Measurements from ENCODE around the gene GREM2. TPM values are rescaled to one million over a fixed set of nuclear protein-coding genes. Genes with fewer than 3 reads are reported as not detected.

Gene GREM2
- total RNA-seq, 2 donors from 2014 or later = 7.8 to 10.9 TPM

DNA sequence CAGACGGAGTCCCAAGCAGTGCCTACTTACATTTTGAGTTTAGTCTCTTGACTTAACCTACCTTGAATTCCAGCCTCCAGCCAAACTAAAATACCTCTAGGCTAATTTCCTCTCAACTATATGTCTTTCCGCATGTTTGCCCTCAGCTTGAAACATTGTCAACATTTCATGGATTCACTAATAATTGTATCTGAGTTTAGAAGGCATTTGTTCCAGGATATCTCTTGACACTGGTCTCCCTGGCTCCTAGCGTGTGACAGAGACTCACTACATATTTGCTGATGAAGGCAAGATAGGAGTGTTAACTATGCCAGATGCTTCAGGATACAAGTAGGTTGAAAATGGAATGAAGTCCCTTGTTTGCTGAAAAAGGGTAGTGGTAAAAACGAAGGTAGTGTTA, 136.1 kb downstream of the GREM2 start:
- no peak overlapping the region for H3K27ac ChIP-seq (ENCODE audit: low read depth, low read length)
- peaks cover 26% of the 10 kb centered on the region for H3K36me3 Mint-ChIP-seq (ENCODE audit: low read depth)

DNA sequence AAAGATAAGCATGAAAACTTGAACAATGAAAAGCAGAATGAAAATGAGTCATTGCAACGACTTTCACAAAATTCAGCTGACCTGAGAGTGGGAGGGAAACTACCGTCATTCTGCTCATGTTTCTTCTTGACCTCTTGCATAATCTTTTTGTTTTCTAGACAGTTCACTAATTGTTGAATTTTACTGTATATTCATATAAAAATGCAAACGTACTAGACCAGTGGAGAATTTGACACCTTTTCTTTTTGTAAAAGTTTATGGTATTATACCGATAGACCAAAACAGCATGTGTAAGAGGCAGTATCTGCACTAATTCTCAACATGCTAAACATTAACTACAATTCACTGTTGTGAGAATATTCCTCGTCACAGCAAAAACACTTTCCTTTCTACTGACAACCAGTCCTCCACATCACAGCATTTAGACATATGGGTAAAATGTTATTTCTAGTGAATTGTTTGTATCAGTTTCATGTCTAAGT, 137.8 kb downstream of the GREM2 start:
- peaks cover 31% of the 10 kb centered on the region for H3K36me3 ChIP-seq (ENCODE audit: control insufficient read depth, insufficient read depth, low read length)
- Mint-ChIP-seq H3K4me3 (no peak overlapping the region), H3K9me3 (peaks cover 4% of the 10 kb centered on the region), H3K27ac (no peak overlapping the region), H3K27me3 (ENCODE audit: insufficient read depth) (no peaks in the 10 kb centered on the region), H3K4me1 (peaks cover 21% of the 10 kb centered on the region), H3K36me3 (ENCODE audit: low read depth) (peaks cover 26% of the 10 kb centered on the region)
- TF ChIP-seq, protein P1, sequence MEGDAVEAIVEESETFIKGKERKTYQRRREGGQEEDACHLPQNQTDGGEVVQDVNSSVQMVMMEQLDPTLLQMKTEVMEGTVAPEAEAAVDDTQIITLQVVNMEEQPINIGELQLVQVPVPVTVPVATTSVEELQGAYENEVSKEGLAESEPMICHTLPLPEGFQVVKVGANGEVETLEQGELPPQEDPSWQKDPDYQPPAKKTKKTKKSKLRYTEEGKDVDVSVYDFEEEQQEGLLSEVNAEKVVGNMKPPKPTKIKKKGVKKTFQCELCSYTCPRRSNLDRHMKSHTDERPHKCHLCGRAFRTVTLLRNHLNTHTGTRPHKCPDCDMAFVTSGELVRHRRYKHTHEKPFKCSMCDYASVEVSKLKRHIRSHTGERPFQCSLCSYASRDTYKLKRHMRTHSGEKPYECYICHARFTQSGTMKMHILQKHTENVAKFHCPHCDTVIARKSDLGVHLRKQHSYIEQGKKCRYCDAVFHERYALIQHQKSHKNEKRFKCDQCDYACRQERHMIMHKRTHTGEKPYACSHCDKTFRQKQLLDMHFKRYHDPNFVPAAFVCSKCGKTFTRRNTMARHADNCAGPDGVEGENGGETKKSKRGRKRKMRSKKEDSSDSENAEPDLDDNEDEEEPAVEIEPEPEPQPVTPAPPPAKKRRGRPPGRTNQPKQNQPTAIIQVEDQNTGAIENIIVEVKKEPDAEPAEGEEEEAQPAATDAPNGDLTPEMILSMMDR (conservative IDR thresholded peaks at IDR 0.05) = no peak
- no peak overlapping the region for H3K4me3 ChIP-seq (ENCODE audit: low read length)
- H3K4me1 ChIP-seq (ENCODE audit: control insufficient read depth, insufficient read depth, low read length) = peaks cover 9% of the 10 kb centered on the region
- H3K27ac ChIP-seq (ENCODE audit: low read depth, low read length) = no peak overlapping the region
- no peak overlapping the region for H3K9ac ChIP-seq (ENCODE audit: extremely low read depth, low read length, poor library complexity, severe bottlenecking)
- WGBS, 2 experiments (ENCODE audit: insufficient coverage in 1 of 2, insufficient read length in 1 of 2) = 71 to 91% methylated on average over 1 to 5 of the region's 5 CpGs
- no peak for DNase-seq
- H3K27me3 ChIP-seq (ENCODE audit: control insufficient read depth, insufficient read depth, low read length, poor library complexity, severe bottlenecking) = no peaks in the 10 kb centered on the region
- peaks cover 14% of the 10 kb centered on the region for H3K9me3 ChIP-seq (ENCODE audit: control insufficient read depth, low read length)

More for the DNA sequence above, 136.1 kb downstream of the GREM2 start:
- H3K27me3 ChIP-seq (ENCODE audit: control insufficient read depth, insufficient read depth, low read length, poor library complexity, severe bottlenecking) = no peaks in the 10 kb centered on the region
- Mint-ChIP-seq H3K4me1 (peaks cover 21% of the 10 kb centered on the region), H3K4me3 (no peak overlapping the region), H3K9me3 (peaks cover 4% of the 10 kb centered on the region), H3K27me3 (ENCODE audit: insufficient read depth) (no peaks in the 10 kb centered on the region), H3K27ac (no peak overlapping the region)
- H3K4me3 ChIP-seq (ENCODE audit: low read length) = no peak overlapping the region
- TF ChIP-seq, protein P1 (conservative IDR thresholded peaks at IDR 0.05) = no peak
- H3K4me1 ChIP-seq (ENCODE audit: control insufficient read depth, insufficient read depth, low read length) = peaks cover 9% of the 10 kb centered on the region
- H3K9me3 ChIP-seq (ENCODE audit: control insufficient read depth, low read length) = peaks cover 14% of the 10 kb centered on the region
- H3K9ac ChIP-seq (ENCODE audit: extremely low read depth, low read length, poor library complexity, severe bottlenecking) = no peak overlapping the region
- H3K36me3 ChIP-seq (ENCODE audit: control insufficient read depth, insufficient read depth, low read length) = peaks cover 31% of the 10 kb centered on the region
- DNase-seq = no peak
- WGBS, 2 experiments (ENCODE audit: insufficient coverage in 1 of 2, insufficient read length in 1 of 2) = 86 to 94% methylated on average over 2 to 4 of the region's 4 CpGs

- H3K36me3 ChIP-seq (ENCODE audit: control insufficient read depth, insufficient read depth, low read length) = peaks cover 7% of the 10 kb centered on the region
- no peaks in the 10 kb centered on the region for H3K27me3 Mint-ChIP-seq (ENCODE audit: insufficient read depth)
- H3K4me1 ChIP-seq (ENCODE audit: control insufficient read depth, insufficient read depth, low read length) = peaks cover 17% of the 10 kb centered on the region
- no peak overlapping the region for H3K4me3 Mint-ChIP-seq
- no peak overlapping the region for H3K4me3 ChIP-seq (ENCODE audit: low read length)
- no peaks in the 10 kb centered on the region for H3K27me3 ChIP-seq (ENCODE audit: control insufficient read depth, insufficient read depth, low read length, poor library complexity, severe bottlenecking)
- H3K27ac ChIP-seq (ENCODE audit: low read depth, low read length) = no peak overlapping the region
- DNase-seq = no peak
- TF ChIP-seq, protein P1 (conservative IDR thresholded peaks at IDR 0.05) = no peak
- H3K27ac Mint-ChIP-seq = no peak overlapping the region
- 87 to 96% methylated on average over 3 to 7 of the region's 7 CpGs for WGBS, 2 experiments (ENCODE audit: insufficient coverage in 1 of 2, insufficient read length in 1 of 2)
- peaks cover 40% of the 10 kb centered on the region for H3K4me1 Mint-ChIP-seq
- peaks cover 5% of the 10 kb centered on the region for H3K36me3 Mint-ChIP-seq (ENCODE audit: low read depth)
- H3K9ac ChIP-seq (ENCODE audit: extremely low read depth, low read length, poor library complexity, severe bottlenecking) = no peak overlapping the region
- H3K9me3 Mint-ChIP-seq = no peaks in the 10 kb centered on the region
- no peaks in the 10 kb centered on the region for H3K9me3 ChIP-seq (ENCODE audit: control insufficient read depth, low read length)
These were observed 143.3 kb downstream of the GREM2 start for GRCh38 chr1:240468656-240469055.
